GM21528 (cell line): ENCODE data around the gene MYH14.

Experiments
- ATAC-seq: cut with Tn5 transposase; IDR thresholded peaks from one replicate; pipeline ENCODE4 v1.9.1; 2021; ENCODE audit warnings: mild to moderate bottlenecking, moderate library complexity; ENCODE audit not compliant: unreplicated experiment, low FRiP score

Gene MYH14

GRCh38 chr19:50313812-50314536, 110.6 kb downstream of the MYH14 start:
- no peak for ATAC-seq

GRCh38 chr19:50314724-50315708, 111.6 kb downstream of the MYH14 start:
- no peak for ATAC-seq

GRCh38 chr19:50315773-50316448, 112.5 kb downstream of the MYH14 start:
- ATAC-seq = no peak

DNA sequence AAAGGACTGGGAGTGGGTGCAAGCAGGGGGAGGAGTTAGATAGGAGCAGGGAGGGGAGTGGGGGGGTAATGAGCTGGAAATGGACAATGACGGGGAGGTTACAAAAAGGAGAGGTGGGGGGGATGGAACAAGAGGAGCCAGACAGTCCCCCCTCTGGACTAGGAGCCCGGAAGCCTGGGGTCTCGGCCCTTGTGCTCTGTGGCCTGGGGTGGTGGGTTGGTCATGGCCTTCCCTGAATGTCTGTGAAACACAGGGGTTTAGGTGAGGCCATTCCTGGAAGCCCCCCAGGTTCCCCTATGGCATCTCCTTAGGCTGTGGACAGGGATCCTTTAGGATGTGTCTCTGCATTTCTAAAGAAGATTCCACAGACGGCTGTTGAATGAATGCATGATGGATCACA, 113.7 kb downstream of the MYH14 start:
- ATAC-seq = no peak

- no peak for ATAC-seq
These were observed 115.0 kb downstream of the MYH14 start for GRCh38 chr19:50318438-50318837.

- no peak for ATAC-seq
These were observed 115.7 kb downstream of the MYH14 start for GRCh38 chr19:50319156-50319555.

DNA sequence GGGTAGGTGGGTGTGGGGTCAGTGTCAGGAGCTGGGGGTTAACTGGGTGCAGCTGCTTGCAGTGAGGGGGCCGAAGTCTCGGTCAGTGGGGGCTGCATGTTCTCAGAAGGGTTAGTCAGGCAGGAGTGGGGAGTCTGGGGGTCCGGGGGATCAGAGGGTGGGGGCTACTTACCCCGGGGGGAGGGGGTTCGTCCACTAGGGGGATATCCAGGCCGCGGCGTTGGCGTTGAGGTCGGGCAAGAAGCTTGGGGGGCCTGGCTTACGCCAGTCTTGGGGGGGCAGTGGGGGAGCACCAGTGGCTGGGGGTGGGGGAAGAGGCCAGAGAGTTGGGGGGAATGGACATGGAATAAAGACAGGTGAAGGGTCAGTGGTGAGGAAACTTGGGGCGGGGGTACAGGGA, 116.6 kb downstream of the MYH14 start:
- no peak for ATAC-seq

DNA sequence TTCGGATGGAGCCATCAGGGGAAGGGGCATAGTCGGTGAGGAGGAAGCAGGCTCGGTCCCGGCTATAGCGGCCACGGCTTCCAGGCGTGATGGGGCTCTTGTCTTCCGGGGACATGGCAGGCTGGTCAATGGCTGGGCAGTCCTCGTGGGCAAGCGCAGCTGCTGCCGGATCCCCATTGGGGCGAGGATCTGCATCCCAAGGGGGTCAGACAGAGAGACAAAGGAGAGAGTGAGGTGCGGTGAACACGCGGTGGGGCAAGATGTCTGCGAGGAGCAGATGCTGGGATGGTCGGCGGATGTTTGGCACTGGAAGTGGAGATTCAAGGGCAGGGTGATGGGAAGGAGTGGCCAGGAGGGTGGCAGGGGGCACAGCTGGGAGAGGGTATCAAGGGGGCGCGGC, 117.2 kb downstream of the MYH14 start:
- no peak for ATAC-seq

DNA sequence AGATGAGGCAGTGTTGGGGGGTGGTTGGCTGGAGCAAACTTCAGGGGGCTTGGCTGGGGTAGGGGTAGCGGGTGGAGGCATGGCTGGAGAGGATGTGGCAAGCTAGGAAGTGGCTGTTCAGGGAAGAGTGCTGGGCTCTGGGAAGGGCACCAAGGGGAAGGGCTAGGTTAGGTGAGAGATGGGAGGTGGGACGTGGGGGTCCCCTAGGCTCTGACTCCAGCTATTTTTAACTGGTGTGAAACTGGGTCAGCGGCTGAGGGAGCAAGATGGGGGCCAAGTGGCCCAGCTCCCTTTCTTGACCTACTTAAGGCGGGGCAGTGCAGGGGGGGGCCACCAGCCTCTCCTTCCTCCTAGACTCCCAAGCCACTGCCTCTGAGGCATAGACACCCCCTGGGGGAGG, 118.4 kb downstream of the MYH14 start:
- ATAC-seq = no peak

DNA sequence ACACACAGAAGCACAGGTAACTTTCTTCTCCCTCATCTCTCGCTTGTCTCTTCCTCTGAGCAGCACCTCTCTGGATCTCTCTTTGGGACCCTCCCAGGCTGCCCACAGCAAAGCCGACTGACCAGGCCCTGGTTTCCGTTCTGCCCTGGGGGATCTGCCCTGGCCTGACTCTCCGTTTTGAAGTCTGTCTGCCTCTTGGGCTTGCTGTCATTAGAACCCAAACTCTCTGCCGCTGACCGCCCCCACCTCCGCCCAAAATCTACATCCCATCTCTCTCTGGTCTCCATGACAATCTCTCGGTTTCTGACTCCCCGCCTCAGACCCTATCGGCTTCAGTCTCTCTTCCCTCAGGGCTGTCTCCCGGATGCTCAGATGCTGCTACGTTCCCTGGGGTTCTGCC, 118.8 kb downstream of the MYH14 start:
- ATAC-seq = no peak

- ATAC-seq = no peak
These were observed 119.7 kb downstream of the MYH14 start for GRCh38 chr19:50322931-50323781.

DNA sequence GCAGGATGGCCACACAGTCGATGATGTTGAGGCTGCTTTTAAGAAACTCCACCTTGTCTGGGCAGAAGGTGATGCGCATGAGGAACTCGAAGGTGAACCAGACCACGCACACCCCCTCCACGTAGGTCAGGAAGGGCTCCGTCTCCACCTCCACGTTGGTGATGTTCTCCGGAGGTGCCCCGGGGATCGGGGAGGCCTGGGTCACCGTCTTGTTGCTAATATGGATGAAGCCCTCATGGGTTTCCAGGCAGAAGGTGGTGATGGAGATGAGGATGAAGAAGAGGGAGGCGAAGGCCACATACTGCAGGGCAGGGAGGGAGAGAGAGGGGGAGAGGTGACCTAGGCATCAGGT, 120.3 kb downstream of the MYH14 start:
- no peak for ATAC-seq

DNA sequence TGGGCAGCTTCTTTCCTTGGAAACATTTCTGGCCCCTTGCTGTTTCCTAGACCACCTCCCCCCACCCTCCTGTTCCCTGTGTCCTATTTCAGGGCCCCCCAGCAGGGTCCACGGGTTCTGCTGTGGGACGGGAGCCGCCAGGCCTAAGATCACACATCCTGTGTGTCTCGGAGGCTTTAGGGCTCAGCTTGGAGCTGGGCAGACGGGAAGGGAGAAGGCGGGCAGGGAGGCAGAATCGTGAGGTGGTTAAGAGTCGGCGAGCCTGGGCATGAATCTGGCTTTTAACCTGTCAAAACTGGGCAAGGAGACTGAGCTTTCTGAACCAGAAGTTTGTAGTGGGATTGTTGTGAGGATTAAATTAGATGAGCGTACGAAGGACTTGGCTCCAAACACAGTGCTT, 120.9 kb downstream of the MYH14 start:
- ATAC-seq = no peak

DNA sequence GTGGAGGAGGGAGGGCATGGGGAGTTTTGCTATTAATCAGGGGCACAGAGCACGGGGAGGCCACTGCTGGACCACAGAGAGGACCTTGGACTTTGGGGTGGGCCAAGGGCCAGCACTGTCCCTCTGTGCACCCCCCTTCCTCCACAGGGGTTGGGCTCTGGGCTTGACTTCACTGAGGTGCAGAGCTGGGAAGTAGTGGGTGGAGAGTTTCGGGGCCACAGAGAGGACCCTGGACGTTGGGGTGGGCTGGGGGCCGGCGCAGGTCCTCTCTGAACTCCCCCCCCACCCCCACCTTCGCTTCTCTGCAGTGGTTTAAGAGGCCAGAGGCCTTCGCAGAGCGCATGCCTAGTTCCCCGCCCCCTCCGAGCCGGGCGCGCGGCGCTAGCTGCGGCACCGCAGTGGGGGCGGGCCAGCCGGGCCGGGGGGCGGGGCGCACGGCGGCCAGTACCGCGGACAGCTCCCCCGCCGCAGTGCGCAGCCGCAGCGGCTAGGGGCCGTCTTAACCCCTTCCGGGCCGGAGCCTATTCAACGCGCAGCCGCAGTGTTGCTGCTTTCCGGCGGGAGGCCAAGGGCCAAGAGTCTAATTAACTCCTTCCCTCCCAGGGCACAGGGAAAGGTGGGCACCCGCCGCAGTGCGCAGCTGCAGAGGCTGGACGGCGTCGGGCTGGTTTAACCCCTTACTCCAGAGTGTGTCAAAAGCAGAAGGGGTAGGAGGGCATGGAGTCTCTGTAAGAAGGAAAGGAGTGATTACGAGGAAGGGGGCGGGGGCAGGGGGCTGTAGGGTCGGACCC, 122.1 kb downstream of the MYH14 start:
- ATAC-seq = no peak

GRCh38 chr19:50326101-50326664, 122.8 kb downstream of the MYH14 start:
- ATAC-seq = no peak

DNA sequence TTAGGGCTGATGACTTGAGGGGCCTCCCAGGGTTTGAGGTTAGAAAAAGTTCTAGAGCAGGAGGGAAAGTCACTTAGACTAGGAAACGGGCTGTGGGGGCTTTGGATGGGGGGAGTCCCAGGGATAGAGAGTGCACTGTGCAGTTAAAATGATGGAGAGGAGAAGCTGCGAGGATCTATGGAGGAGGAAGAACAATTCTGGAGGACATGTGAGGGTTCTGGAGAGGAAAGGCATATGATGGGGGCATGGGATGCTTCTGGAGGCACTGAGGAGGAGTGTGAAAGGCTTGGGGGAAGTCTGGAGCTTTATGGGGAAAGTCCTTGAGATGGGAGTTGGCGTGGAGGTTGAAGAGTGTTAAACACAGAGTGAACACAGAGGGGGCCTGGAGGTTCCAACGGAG, 123.6 kb downstream of the MYH14 start:
- ATAC-seq = no peak

- no peak for ATAC-seq
These were observed 124.2 kb downstream of the MYH14 start for GRCh38 chr19:50327461-50328223.

GRCh38 chr19:50328224-50328872, 124.9 kb downstream of the MYH14 start:
- peak; percentile 4 for ATAC-seq
